K562 (cell line): Measurements from ENCODE around the gene EPB41L4A. TPM values are rescaled to one million over a fixed set of nuclear protein-coding genes. Genes with fewer than 3 reads are reported as not detected.

Experiments
- ATAC-seq: fragments of 200-7000 bp; cut with Tn5 transposase; 3 replicates; pipeline ENCODE4 v1.9.1; 2020; ENCODE audit warnings: moderate library complexity
- BruUV-seq: library from RNA; stranded (reverse); fragments of 400-500 nt; replicated peaks from 2 replicates; lab custom pipeline; 2021; lab: Mats Ljungman, UMichigan
- CTCF ChIA-PET: fragments of 300-600 bp; formaldehyde crosslinking; extraction: SDS; loops from one replicate; lab custom pipeline; 2021; ENCODE audit warnings: low intra/inter-chr PET ratio; lab: Yijun Ruan, JAX
- POLR2A ChIA-PET: fragments of 300-600, 350-650 bp; sonication (Branson Sonifier 250); formaldehyde crosslinking; extraction: SDS; loops from one replicate; lab custom pipeline; 2021; ENCODE audit warnings: antibody characterized with exemption, inconsistent platforms; lab: Yijun Ruan, JAX
- DNase-seq, 4 experiments: peaks; one replicate each; pipeline versions ENCODE4 v3.0.0 to v3.0.0-alpha.2; 2011 to 2018; ENCODE audit warnings: low spot score in 3 of 4, mixed read lengths in 3 of 4; ENCODE audit errors: extremely low read depth in 1 of 4
- FAIRE-seq: peaks from 2 replicates; lab custom pipeline; 2011; peaks lifted over from hg19 to GRCh38; lab: Jason Lieb, UNC
- H2AFZ ChIP-seq: 2 replicates; pipeline ENCODE4 v1.6.0; 2011; ENCODE audit warnings: low read depth, low read length, control low read depth, inconsistent platforms
- H3K27ac ChIP-seq: fragments of 200-600 bp; 3 replicates; pipeline ENCODE4 v1.8.0; 2011; ENCODE audit warnings: low read depth, mild to moderate bottlenecking, control low read depth, inconsistent platforms, low read length, moderate library complexity, mixed read lengths; ENCODE audit errors: extremely low read depth
- H3K27me3 ChIP-seq, 2 experiments: fragments of 300-600 bp in 1 of 2; 2 replicates in 1 of 2; 3 replicates in 1 of 2; pipeline versions ENCODE4 v1.6.0 to v1.8.0; 2011; ENCODE audit warnings: inconsistent platforms in 2 of 2, low read length in 2 of 2, mild to moderate bottlenecking in 1 of 2, mixed read lengths in 1 of 2, moderate library complexity in 1 of 2; ENCODE audit not compliant: control insufficient read depth in 2 of 2, insufficient read depth in 2 of 2
- H3K36me3 ChIP-seq: fragments of 300-600 bp; 3 replicates; pipeline ENCODE4 v1.8.0; 2011; ENCODE audit warnings: mild to moderate bottlenecking, low read length, inconsistent platforms; ENCODE audit not compliant: control insufficient read depth, insufficient read depth
- H3K4me1 ChIP-seq, 2 experiments: fragments of 200-600 bp in 1 of 2; replicated peaks in 1 of 2; 2 replicates in 1 of 2; 3 replicates in 1 of 2; pipeline versions ENCODE4 v1.5.1 to v1.8.0; 2011; ENCODE audit warnings: inconsistent platforms in 2 of 2, low read length in 2 of 2, mild to moderate bottlenecking in 1 of 2, mixed read lengths in 1 of 2, moderate library complexity in 1 of 2; ENCODE audit not compliant: control insufficient read depth in 2 of 2, insufficient read depth in 2 of 2
- H3K4me2 ChIP-seq: 2 replicates; pipeline ENCODE4 v1.6.1; 2011; ENCODE audit warnings: low read length, control low read depth, inconsistent platforms, mixed read lengths; ENCODE audit not compliant: insufficient read depth
- H3K4me3 ChIP-seq: fragments of 200-600 bp; sonication (generic), shearing (Covaris generic); 2 replicates; pipeline ENCODE4 v1.5.1; 2016; ENCODE audit warnings: control low read depth, inconsistent platforms
- H3K79me2 ChIP-seq: fragments of 200-600 bp; 3 replicates; pipeline ENCODE4 v1.8.0; 2011; ENCODE audit warnings: low read length, inconsistent platforms; ENCODE audit not compliant: control insufficient read depth, insufficient read depth
- H3K9ac ChIP-seq, 2 experiments: 2 replicates each; pipeline versions ENCODE4 v1.6.0 to v1.6.1; 2011; ENCODE audit warnings: low read depth in 2 of 2, low read length in 2 of 2, control low read depth in 1 of 2, inconsistent platforms in 1 of 2, mild to moderate bottlenecking in 1 of 2, mixed read lengths in 1 of 2; ENCODE audit not compliant: insufficient read depth in 1 of 2
- H3K9me1 ChIP-seq: one replicate; pipeline ENCODE4 v1.6.0; 2011; ENCODE audit warnings: inconsistent platforms, mild to moderate bottlenecking, low read length, moderate library complexity; ENCODE audit not compliant: control insufficient read depth, insufficient read depth
- H3K9me3 ChIP-seq: replicated peaks from 2 replicates; pipeline ENCODE4 v1.5.1; 2011; ENCODE audit warnings: low read depth, low read length, inconsistent platforms; ENCODE audit not compliant: control insufficient read depth, insufficient read depth
- H4K20me1 ChIP-seq: replicated peaks from 2 replicates; pipeline ENCODE4 v1.6.1; 2011; ENCODE audit warnings: low read length, inconsistent platforms, mixed read lengths; ENCODE audit not compliant: control insufficient read depth, insufficient read depth
- HCFC1 ChIP-seq: IDR thresholded peaks from 2 replicates; pipeline ENCODE4 v1.6.1; 2012; ENCODE audit warnings: low read depth, low read length, improper control_type of control experiment
- TCF15 ChIP-seq: fragments of 250-450 bp; sonication (Bioruptor Pico); IDR thresholded peaks from 2 replicates; pipeline ENCODE4 v1.8.0; 2022; ENCODE audit warnings: moderate library complexity, mild to moderate bottlenecking, inconsistent platforms
- ZNF830 ChIP-seq: fragments of 250-450 bp; sonication (Bioruptor Pico); IDR thresholded peaks from 2 replicates; pipeline ENCODE4 v1.5.0; 2021; ENCODE audit warnings: mild to moderate bottlenecking
- WGBS: fragments of 100-300 bp; shearing (Covaris generic); methylation state at CpG from one replicate; pipeline ENCODE4 v1.1.6; 2016; ENCODE audit warnings: low coverage, mixed read lengths; ENCODE audit not compliant: insufficient coverage; ENCODE audit errors: missing lambda C conversion rate; 5-methylcytosine and 5-hydroxymethylcytosine counted together
- in situ Hi-C: fragments of 300-500 bp; cut with MboI; formaldehyde crosslinking; loops from 4 replicates; pipeline ENCODE4 v1.15.0; 2018; ENCODE audit warnings: inconsistent platforms, mixed read lengths
- intact Hi-C: fragments of 100-400 bp; cut with micrococcal nuclease; formaldehyde crosslinking; loops from 2 replicates; pipeline ENCODE4 v1.14.2; 2022
- polyA plus RNA-seq, 8 experiments: library from polyadenylated mRNA; depleted of rRNA in 4 of 8; stranded (reverse) in 5 of 8; unstranded in 3 of 8; fragments of >200 nt; fragmentation: Nextera tagmentation in 2 of 8; fragmentation: Illumina TruSeq in 1 of 8; extraction: Ambion mirVana in 2 of 8; extraction: Trizol in 1 of 8; gene quantifications; 2 replicates each; pipeline versions ENCODE4 v1.2.1 to v1.2.3, GENCODE V29; 2011 to 2014; ENCODE audit warnings: inconsistent platforms in 1 of 8, missing spikeins in 1 of 8
- small RNA-seq: library from RNA; depleted of rRNA; stranded (forward); fragments of <200 nt; gene quantifications from one replicate; pipeline ENCODE3, GENCODE V24; 2014
- total RNA-seq, 7 experiments: library from RNA; depleted of rRNA in 6 of 7; stranded (reverse); fragments of >200 nt in 6 of 7; fragmentation: Illumina TruSeq in 2 of 7; extraction: Trizol in 2 of 7; gene quantifications; 2 replicates each; pipeline versions ENCODE4 v1.2.1 to v1.2.3, GENCODE V29; 2011 to 2021; ENCODE audit warnings: low replicate concordance in 1 of 7

The EPB41L4A gene
- total and polyA plus RNA-seq, 9 of the 15 experiments (the other 6 are each of a cell fraction or from before 2014, with no cell fraction given) = 0.04 to 0.35 (median 0.12) TPM; not detected in 3

- H3K9me1 ChIP-seq = no peaks in the 10 kb centered on the region
- FAIRE-seq (no peak), DNase-seq (no peak), ATAC-seq (no peak)
- no peak overlapping the region for H2AFZ ChIP-seq
- no peaks in the 10 kb centered on the region for H3K79me2 ChIP-seq
- no TSS peak for BruUV-seq
- H3K4me1 ChIP-seq = no peaks in the 10 kb centered on the region
- H3K36me3 ChIP-seq = no peaks in the 10 kb centered on the region
- intact Hi-C loops = no loop called here
- no peak overlapping the region for H3K9ac ChIP-seq
- no peak overlapping the region for H3K27ac ChIP-seq
- in situ Hi-C loops = no loop called here
- H3K4me2 ChIP-seq = no peak overlapping the region
- no peaks in the 10 kb centered on the region for H3K27me3 ChIP-seq
- WGBS = 0% methylated on average over 2 of the region's 2 CpGs
- no peak overlapping the region for H3K4me3 ChIP-seq
- H3K9me3 ChIP-seq = no peaks in the 10 kb centered on the region
- TF ChIP-seq HCFC1 (no peak), ZNF830 (CRISPR knock-in tag) (no peak), TCF15 (CRISPR knock-in tag) (no peak)
- TF ChIP-seq, all 486 proteins: peak for 0
- no peaks in the 10 kb centered on the region for H4K20me1 ChIP-seq
- ChIA-PET POLR2A (no interaction called here), CTCF (no interaction called here)
Observed at GRCh38 chr5:112113565-112113964, 305.5 kb downstream of the EPB41L4A start.

Small RNAs within 50 kb of the gene (small RNA-seq; reads per million reads assigned to genes)
- gene AC010265.1 (not detected), gene HMGB3P16 (not detected), gene SNORA13 (8.6 reads per million, percentile 95 among the genes with 10 or more reads in this experiment)
